GM12875 (cell line): ENCODE data around the gene GTPBP4.

ENCODE experiments used
- H3K4me3 ChIP-seq: one replicate; pipeline ENCODE4 v1.5.1; 2011; ENCODE audit warnings: low read depth, low read length, control low read depth
- CTCF ChIP-seq: IDR thresholded peaks from 2 replicates; pipeline ENCODE4 v1.5.1; 2011; ENCODE audit warnings: low read depth, mild to moderate bottlenecking, control low read depth, inconsistent platforms, low read length, moderate library complexity, borderline replicate concordance; ENCODE audit not compliant: insufficient read depth

Gene GTPBP4

GRCh38 chr10:966466-967235, 21.6 kb upstream of the GTPBP4 start:
- TF ChIP-seq CTCF, result no peak
- no peak overlapping the region for H3K4me3 ChIP-seq

GRCh38 chr10:968546-969199, 19.6 kb upstream of the GTPBP4 start:
- H3K4me3 ChIP-seq, result no peak overlapping the region
- no peak for TF ChIP-seq CTCF

GRCh38 chr10:969473-970150, 18.6 kb upstream of the GTPBP4 start:
- no peak for TF ChIP-seq CTCF
- H3K4me3 ChIP-seq, result no peak overlapping the region

GRCh38 chr10:970311-971149, 17.7 kb upstream of the GTPBP4 start:
- no peak overlapping the region for H3K4me3 ChIP-seq
- TF ChIP-seq CTCF, result no peak

GRCh38 chr10:971150-971542, 17.1 kb upstream of the GTPBP4 start:
- TF ChIP-seq CTCF, result no peak
- no peak overlapping the region for H3K4me3 ChIP-seq

- H3K4me3 ChIP-seq, result no peak overlapping the region
- no peak for TF ChIP-seq CTCF
These were observed 16.6 kb upstream of the GTPBP4 start for GRCh38 chr10:971613-972012.
